Activated gamma-delta T cell treated with anti-CD3 and anti-CD28 coated beads, Interleukin-2, amount 50 U/mL, for 16 hours (primary cell): Measurements from ENCODE around the gene ADAMTS18.

Experiments used
- DNase-seq: peaks from one replicate; pipeline ENCODE4 v3.0.0-alpha.2; 2020; ENCODE audit warnings: low read depth

Gene ADAMTS18

DNA sequence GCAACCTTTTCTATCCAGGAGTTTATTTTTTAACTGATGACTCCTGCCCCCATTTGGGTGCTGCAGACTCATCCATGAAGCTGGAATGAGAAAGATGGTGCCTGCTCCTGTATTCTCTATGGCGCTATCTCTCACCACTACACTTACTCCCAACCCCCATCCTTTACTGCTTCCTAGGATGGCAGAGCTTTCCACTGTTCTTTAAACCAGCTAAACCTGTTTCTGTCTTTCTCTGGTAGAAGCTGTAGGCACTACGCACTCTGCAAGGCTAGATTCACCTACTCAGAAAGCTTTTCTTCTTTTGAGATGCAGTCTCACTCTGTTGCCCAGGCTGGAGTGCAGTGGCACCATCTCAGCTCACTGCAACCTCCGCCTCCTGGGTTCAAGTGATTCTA, 47.0 kb downstream of the ADAMTS18 start:
- DNase-seq, result no peak

DNA sequence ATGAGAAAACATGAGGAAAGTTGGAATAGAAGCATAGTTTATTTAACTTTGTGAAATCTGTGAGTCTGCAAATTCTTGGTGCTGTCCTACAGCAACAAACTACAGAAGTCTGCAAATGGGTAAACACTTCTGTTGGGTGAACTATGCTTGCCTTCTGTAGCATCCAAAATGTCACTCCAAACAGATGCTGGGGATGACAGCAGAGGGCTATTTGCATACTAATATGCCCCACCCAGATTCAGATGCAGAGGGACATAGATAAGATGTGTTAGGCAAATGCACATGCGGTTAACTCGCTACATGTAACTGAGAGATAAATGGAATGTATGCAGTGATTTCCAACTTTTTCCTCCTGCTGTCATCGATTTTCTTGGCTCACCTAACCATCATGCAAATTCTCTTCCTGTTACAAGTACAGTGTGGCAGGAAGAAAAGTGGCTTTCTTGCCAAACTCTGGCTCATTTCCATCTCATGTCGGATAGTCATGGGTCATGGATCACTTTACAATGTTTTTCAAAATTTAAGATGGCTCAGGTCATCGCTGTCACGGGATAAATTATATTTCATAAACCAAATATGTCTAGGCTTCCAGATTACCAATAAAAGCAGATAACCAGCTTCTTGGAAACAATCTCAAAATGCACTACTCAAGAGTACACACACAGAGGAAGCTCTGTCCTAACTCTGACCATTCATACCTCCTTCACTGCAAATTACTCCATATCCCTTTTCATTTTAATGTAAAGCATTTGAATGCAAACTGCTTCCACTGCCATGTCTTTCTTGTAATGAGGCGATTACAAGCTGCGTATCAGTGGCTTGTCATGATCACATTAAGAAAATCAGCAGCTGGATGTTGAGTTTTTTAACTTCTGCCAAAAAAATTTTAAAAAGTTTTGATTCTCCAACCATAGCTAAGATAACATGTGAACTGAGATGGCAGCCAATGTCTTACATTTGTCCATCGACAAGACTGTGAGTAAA, 47.7 kb downstream of the ADAMTS18 start:
- DNase-seq, result no peak

DNA sequence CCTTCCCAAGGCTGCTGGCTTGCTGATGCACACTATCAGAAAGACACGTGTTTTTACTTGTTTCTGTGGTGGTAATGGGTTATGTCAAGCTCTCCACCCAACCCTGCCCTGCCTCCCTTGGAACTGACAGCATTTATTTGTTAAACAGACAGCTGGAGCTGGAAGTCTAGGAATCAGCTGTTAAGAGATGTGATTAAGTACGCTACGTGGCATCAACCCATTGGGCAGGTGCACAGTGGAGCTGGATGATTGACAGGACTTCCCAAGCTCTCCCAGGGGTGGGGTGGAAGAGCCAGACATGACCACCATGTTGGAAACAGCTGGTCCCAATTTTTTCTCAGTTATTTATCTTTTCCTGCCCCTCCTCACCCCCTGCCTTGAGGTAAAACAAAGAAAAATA, 49.4 kb downstream of the ADAMTS18 start:
- DNase-seq, result no peak

DNA sequence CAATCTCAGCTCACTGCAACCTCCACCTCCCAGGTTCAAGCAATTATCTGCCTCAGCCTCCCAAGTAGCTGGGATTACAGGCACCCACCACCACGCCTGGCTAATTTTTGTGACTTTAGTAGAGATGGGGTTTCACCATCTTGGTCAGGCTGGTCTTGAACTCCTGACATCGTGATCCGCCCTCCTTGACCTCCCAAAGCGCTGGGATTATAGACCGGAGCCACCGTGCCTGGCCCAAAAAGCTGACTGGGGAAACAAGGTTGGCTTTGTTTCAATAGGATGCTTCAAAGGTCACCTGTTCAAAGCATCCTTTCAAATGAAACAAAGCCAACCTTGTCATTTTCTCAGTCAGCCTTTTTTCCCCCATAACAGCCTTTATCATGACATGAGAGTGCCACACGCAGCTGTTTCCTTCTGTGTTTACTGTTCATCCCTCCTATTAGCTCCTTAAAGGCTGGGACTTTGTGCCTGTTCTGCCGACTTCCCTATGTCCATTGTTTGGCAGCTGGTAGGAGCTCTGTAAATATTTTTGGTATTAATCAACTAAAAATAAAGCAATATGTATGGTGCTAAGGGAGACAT, 51.1 kb downstream of the ADAMTS18 start:
- DNase-seq, result no peak

DNA sequence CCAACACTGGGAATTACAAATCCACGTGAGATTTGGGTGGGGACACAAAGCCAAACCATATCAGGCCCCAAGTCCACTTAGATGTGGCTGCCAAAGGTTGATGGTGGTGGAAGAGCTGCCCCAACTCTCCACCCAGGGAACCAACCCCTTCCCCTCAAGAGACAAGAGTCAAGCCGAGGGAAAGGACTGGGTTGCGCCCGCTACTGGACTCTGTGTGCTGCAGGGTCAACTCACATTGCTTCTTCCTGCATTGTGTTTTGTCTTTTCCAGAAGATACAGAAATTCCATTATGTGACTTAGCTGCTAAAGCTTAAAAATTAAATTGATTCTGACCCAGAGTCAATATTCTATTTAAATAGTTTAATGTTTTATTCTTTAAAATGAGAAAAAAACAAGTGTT, 58.5 kb downstream of the ADAMTS18 start:
- no peak for DNase-seq

DNA sequence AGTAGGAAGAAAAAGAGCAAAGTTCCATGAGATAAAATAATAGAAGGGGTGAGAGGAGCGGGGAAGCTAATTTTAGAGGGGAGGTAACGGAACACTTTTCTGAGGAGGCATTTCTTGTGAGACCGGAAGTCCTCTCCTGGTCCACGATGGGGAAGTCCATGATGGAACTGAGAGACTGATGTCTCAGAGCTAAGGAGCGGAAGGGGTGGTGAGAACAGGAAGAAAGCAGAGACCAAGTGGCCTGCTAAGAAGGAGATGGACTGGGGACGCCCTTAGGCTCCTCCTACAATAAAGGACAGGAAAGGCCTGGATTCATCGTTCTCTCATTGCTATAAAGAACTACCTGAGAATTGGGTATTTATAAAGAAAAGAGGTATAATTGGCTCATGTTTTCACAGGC, 59.4 kb downstream of the ADAMTS18 start:
- no peak for DNase-seq

DNA sequence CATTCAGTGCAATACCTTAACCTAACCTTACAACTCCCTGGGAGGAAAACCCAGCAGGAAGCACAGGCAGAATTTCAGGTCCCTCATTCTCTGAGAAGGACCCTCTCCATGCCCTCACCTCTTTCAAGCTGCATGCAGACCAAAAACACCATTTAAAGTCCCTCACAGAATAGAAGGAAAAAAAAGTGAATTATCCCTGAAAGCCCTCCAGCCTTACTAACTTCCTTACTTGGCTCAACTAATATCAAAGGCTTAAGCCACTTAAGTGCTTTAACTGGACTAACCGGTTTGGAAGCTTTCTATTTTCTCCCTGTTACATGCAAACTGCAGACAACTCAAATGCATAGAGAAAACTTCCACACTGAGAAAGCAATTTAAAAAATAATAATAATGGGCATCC, 60.5 kb downstream of the ADAMTS18 start:
- DNase-seq, result no peak

DNA sequence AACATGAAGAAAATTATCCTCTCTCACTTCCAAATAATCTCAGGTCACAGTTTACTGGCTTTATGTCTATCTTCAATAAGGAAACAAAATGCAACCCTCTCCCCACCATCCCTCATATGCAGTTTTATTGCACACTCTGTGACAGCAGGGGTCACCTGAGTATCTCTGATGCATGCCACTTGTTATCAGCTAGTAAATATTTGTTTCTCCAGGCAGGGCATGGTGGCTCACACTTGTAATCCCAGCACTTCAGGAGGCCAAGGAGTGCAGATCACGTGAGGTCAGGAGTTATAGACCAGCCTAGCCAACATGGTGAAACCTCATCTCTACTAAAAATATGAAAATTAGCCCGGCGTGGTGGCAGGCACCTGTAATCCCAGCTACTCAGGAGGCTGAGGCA, 61.1 kb downstream of the ADAMTS18 start:
- DNase-seq, result no peak

DNA sequence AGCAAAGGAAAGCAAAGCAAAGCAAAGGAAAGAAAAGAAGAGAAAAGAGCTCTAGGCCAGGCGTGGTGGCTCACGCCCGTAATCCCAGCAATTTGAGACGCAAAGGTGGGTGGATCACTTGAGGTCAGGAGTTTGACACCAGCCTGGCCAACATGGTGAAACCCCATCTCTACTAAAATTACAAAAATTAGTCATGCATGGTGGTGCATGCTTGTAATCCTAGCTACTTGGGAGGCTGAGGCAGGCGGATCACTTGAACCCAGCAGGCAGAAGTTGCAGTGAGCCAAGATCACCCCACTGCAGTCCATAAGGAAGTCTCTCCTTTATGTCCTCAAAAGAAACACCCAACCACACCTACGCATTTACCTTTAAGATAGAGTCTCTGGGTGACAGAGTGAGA, 70.1 kb downstream of the ADAMTS18 start:
- DNase-seq, result no peak

DNA sequence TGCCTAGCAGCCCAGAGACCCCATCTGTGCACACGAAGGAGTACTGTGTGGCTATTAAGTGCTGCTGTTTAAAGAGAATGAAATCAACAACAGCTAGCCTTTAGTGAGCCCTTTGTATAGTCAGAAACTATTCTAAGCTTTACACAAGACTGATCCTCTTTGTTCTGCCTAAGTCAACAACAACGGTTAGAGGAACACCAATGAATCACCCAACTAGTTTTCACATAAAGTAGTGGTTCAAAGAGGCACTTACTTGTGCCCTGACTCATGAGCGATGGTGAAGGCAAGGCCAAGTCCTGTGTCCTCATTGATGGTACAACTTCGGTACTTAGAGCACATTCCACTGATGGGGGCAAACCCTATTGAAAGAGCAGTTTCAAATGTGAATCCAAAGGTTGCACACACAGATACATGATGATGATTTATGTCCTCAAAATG, 75.8 kb downstream of the ADAMTS18 start:
- DNase-seq, result no peak

DNA sequence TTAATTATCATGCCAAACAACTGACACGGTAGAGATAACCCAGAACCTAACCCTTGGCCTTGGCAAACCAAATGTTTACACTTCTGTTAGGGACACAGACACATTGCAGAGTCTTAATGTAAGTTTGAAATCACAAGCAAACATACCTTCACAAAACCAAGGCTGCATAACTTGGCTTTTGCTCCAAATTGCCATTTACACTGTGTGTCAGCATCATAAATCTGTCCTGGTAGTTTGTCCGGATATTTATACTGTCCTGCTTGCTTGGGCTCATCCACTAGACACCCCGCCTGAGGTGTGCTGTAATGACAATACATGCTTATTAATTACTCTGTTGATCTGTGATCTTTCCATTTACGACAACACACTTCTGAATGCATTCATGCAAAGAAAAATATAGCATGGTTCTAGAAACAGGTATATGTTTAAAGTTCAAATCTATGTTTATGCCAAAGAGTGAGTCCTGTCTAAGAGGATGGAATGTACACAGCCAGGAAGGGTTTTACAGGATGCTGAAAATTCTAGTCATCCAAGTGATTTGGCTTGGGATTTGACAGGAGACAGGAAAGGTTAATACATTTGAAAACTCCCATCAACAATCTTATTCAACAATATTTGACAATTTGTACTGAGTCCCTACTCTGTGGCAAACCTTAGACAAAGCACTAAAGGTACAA, 81.1 kb downstream of the ADAMTS18 start:
- no peak for DNase-seq

DNA sequence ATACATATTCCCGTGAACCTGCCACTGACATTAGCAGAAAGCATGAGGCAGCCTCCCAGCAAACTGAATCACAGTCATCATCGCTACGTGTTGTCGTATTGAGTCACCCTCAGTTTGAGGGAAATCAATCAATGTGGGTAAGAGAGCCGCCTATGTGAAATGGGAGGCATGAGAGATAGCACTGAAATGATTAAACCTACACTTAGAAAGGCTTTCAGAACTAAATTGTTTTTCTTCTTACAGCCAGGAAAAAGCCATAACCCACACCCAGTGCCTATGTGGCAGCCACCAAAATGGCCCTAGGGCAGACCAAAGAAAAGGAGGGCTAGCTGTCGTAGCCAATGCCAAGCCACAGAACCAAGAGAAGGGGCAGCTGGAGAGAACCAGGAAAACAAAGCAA, 90.5 kb downstream of the ADAMTS18 start:
- no peak for DNase-seq

DNA sequence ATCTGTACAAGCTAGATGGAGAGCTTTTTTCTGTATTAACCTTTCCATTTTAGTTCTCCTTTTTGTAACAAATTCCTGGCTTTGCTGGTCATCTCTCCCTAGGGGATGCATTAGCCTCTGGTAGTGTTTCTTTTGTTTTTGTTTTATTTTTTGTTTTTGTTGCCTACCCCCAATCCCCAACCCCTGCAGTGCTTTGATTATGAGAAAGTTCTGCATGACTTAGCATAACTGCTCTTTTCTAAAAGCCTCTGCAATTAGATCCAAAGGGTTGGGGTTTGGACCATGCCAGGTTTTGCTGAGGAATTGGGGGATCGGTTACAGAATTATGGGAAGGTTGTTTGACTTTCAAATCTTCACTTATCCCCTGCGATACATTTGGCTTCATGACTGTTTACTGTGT, 98.2 kb downstream of the ADAMTS18 start:
- no peak for DNase-seq

DNA sequence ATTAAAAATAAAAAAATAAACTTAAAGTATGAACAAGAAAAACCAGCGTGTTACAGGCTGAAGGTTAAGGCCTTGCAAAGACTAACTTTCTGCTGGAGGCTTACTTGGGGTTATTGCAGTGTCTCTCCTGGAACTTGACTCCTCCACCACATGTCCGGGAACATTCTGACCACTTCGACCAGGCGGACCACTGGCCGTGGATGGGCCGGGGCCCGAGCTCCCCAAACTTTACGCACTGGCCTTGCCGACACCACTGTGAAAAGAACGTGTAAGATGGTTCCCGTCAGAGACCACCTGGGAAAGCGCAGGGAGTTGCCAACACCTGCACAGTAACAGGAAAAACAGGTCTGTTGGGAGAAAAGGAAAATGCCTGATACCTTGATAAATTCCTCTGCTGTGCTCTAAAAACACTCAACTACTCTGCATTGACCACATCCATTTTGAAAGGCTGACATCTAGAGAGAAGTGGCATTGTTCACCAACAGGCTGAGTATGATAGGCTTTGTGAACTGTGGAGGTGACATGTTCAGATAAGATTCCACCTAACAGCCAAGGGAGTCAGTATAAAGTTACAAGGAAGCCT, 99.1 kb downstream of the ADAMTS18 start:
- DNase-seq, result no peak

DNA sequence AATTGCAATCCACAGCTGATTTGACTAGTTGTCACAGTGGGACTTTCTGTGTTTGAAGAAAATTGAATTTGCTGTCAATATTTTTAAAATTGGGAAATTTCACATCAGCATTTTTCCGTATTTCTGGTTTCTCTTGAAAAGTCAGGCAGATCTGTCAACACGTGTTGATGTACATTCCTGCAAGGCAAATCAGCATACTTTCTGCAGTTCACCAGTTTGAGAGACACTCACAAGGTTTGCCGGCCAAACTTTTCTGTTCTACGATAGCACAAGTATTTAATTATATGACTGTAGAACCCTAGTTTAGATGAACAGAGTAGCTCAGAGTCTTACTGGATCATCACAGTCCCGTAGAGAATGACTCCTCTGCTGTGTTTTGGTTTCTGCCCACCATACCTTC, 102.0 kb downstream of the ADAMTS18 start:
- no peak for DNase-seq

DNA sequence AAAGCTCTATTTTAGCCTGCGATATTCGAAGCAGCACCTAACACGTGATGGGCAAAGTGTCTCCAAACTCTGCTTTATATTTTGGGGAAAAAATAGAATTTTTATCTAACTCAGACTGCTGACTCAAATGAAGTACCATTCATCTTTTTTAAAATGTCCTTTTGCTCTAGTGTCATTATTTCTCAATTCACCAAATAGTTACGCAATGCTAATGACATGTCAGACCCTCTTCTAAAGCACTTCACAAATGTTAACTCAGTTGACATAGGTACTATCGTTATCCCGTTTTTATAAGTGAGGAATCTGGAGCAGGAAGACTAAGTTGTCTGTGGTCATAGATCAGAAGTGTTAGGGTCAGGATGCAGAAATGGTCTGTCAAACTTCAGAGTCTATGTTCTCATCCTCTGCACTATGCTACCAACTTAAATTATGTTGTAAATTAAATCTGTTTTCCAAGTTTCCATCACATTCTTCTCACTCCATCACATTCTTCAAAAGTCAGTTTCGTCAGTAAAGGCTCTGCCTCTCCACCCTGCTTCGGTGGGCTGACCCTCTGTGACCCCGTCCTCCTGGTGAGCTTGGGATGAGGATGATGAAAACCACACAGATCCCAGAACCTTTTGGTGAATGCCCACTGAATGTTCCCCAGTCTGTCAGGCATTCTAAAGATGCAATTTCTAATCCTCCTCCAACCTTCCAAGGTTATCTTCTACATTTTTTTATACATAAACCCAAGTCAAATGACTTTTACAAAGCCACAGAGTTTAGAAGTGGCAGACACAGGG, 102.8 kb downstream of the ADAMTS18 start:
- no peak for DNase-seq

DNA sequence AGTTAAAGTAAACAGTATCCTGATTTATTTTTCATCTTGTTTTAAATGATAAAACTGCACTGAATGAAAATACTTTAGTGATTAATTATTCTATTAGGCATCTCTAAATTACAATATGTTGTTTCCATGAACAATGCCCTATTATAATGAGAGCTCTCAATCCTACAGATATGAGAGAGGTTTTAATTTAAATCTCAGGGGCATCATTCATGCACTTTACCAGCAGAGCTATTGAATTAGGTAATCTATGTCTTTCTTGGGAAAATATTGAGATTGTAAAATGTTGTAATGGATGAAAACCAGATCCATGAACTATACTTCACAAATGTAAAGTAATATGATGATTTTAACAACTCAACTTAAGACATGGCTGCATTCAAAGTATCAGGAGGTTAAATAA, 103.8 kb downstream of the ADAMTS18 start:
- DNase-seq, result no peak

DNA sequence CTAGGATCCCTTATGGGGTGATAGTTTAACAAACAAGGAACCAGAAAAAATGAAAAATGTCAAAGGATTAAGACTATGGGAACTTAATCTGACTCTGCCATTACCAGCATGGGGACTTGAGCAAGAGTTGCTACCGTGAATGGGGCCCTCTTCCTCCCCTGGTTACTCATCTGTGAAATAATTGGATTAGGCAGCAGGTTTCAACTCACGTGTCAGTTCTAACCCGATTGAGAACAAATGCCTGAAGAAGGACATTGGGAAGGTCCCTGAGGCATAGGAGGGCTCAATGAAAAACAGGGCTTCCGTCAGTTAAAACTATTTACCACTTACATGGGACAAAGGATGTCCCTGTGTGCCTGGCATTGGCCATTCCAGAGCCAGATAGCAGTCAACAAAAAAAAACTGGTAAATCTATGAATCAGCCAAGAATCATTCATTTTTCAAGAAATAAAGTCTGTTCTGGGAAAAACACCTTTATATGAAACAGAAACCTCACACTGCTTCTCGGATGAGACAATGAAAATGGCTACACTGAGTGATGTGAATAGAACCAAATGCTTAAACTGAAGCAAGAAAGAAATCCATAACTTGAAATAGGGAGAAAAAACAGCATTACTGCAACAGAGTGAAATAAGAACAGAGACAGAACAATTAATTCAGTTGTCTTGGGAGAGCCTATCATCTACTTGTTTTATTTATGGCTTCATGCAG, 104.3 kb downstream of the ADAMTS18 start:
- DNase-seq, result no peak

DNA sequence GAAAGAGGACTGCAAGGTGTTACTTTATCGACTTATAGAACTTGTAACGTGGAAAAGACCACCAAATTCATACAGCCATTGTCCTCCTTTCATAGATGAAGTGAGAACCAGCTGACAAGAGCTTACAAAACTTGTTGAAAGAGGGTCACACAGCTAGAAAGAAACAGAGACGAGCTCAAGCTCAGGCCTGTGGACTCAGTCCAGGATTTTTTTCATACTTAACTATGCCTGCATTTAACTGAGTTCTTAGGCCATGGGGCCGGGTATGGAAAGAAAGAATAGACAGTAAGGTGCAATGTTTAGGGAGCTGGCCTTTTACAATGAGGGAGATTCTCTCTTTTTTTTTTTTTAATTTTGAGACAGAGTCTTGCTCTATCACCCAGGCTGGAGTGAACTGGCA, 106.1 kb downstream of the ADAMTS18 start:
- DNase-seq, result no peak

DNA sequence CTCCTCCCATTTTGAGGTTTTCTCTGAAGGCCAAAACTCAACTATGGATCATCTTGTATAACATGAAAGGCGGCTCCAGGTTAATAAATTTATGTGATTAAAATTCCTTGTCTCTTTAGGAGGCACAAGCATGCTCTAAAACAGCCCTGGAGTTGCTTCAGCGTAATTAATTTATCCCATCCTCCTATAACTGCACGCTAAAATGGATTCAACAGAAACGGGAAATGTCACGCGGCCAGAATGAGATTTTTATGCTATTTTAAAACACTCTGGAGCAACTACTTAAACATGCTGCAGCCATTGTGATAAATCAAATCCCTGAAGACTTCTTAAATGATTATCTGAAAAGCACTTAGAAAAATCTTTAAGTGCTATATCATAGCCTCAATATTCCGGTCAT, 106.6 kb downstream of the ADAMTS18 start:
- no peak for DNase-seq

DNA sequence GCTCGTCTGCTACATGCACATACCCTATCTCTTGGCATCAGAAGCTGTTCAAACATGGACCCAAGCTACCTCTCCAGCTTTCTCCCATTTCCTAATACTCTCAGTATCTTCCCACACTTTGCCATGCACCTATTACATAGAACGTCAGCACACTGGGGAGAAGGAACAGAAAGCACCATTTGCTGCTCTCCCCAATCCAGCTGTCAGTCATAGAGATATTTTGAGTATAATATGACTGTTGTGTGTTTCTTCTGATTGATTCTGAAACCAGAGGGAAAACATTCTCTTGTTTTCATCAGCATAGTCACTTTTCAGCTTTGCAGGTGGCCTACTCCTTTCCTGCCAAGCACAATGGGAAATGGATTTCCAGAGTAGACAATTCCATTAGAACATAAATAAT, 107.1 kb downstream of the ADAMTS18 start:
- DNase-seq, result no peak
